Measurements from ENCODE around the gene SLC30A5.
A peak's percentile ranks its signal among the peaks of the same experiment; 100 is the strongest.
"Not testable (repeated sequence)": the region's sequence is repeated elsewhere in the genome, so short reads cannot be mapped to it uniquely, and the experiment has no call there.

The SLC30A5 gene

DNA sequence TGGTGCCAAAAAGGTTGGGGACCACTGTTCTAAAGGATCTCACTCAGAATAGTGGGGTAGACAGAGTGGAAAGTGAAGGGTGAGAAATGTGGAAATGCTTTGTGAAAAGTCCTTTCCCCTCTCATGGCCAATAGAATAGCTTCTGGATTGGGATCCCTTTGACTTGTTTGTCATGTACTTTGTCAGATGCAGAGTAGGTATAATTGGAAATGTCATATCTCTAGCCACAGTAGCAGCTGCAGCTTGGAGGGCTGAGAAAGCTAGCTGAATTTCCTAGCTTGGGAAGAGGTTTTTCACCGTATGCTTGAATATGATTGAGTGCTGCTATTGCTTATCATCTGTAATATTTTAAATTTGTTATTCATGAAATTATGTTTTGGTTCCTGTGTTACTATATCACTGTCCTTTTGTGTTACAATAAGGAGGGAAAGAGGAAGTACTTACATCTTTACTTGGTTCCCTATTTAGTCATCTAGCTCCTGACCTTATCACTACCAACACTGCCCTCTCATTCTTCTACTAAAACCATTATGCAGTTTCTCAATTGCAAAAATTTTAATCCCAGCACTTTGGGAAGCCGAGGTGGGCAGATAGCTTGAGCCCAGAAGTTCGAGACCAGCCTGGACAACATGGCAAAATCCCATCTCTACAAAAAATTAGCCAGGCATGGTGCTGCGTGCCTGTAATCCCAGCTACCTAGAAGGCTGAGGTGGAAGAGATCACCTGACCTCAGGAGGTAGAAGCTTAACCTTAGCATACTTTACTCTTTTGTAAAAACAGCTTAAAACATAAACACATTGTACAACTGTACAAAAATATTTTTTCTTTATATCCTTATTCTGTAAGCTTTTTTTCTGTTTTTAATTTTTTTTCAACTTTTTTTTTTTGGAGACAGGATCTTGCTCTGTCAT, 12.4 kb downstream of the SLC30A5 start:
- DNase-seq (ENCODE audit: low read depth) = no peak

- not testable (repeated sequence) for DNase-seq (ENCODE audit: low read depth)
Measured at GRCh38 chr5:69108367-69108766, 14.6 kb downstream of the SLC30A5 start.

- DNase-seq (ENCODE audit: low read depth) = no peak
Measured at GRCh38 chr5:69113851-69114250, 20.0 kb downstream of the SLC30A5 start.

GRCh38 chr5:69115526-69115925, 21.7 kb downstream of the SLC30A5 start:
- DNase-seq (ENCODE audit: low read depth) = no peak

DNA sequence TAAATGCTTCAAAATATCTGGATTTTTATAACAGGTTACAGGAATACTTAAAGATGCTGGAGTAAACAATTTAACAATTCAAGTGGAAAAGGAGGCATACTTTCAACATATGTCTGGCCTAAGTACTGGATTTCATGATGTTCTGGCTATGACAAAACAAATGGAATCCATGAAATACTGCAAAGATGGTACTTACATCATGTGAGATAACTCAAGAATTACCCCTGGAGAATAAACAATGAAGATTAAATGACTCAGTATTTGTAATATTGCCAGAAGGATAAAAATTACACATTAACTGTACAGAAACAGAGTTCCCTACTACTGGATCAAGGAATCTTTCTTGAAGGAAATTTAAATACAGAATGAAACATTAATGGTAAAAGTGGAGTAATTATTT, 35.6 kb downstream of the SLC30A5 start:
- peak; percentile 84 for DNase-seq (ENCODE audit: low read depth)

DNA sequence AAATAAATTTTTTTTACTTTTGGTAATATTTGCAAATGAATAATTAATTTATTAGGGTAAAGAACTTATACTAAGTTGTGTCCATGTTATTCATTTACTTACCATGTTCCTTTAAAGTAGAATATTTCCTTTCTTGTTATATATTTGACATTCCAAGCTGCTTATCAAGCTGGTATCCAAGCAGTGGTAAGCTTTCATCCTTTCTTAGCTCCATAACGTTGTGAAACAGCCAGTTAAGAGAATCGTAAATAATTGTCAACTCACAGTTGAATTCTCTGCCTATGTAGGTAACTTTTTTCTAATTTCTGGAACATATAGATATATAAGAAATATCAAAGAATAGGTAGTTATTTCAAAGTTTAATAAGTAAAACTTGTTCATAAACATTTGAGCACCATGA, 36.4 kb downstream of the SLC30A5 start:
- DNase-seq (ENCODE audit: low read depth) = no peak

DNA sequence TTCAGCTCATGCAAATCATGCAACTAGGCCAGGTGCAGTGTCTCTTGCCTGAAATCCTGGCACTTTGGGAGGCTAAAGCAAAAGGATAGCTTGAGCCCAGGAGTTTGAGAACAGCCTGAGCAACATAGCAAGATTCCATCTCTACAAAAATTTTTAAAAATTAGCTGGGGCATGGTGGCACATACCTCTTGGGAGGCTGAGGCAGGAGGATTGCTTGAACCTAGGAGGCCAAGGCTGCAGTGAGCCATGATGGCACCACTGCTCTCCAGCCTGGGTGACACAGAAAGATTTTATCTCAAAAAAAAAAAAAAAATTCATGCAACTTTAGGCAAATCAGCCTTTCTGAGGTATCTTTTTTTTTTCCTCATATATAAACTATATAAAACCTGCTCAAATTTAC, 37.5 kb downstream of the SLC30A5 start:
- DNase-seq (ENCODE audit: low read depth) = no peak

GRCh38 chr5:69134126-69134525, 40.3 kb downstream of the SLC30A5 start:
- DNase-seq (ENCODE audit: low read depth) = no peak

DNA sequence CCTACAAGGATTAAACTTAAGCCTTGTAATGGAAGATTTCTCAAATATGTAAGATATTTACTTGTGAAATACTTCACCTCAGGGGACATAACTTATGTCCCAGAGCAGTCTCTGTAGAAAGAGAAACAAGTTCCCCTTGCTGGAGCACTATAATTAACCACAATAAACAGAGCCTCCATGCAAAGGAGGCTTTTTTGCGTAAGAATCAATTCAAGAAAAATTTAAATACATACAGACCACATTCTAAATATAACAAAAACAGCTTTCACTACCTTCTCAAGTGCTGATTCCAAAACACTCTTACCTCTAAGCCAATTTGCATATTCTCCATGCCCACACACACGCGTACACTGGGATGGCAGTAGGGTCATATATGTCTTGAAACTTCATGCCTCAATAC, 42.5 kb downstream of the SLC30A5 start:
- no peak for DNase-seq (ENCODE audit: low read depth)

GRCh38 chr5:69137208-69137607, 43.4 kb downstream of the SLC30A5 start:
- not testable (repeated sequence) for DNase-seq (ENCODE audit: low read depth)

- DNase-seq (ENCODE audit: low read depth) = no peak
Measured at GRCh38 chr5:69137807-69138206, 44.0 kb downstream of the SLC30A5 start.

DNA sequence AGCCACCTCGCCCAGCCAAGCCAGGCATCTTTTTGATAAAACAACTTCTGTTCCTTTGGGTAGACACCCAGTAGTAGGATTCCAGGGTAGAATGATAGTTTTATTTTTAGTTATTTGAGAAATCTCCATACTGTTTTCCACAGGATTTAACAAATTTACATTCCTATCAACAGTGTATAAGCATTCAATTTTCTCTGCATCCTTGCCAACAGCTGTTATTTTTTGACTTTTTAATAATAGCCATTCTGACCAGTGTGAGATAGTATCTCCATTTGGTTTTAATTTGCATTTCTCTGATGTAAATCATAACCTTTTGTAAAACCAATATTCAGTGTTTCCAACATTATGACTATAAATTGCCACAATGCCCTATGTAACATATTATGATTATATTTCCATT, 45.0 kb downstream of the SLC30A5 start:
- no peak for DNase-seq (ENCODE audit: low read depth)

- DNase-seq (ENCODE audit: low read depth) = not testable (repeated sequence)
Measured at GRCh38 chr5:69140239-69140638, 46.4 kb downstream of the SLC30A5 start.

DNA sequence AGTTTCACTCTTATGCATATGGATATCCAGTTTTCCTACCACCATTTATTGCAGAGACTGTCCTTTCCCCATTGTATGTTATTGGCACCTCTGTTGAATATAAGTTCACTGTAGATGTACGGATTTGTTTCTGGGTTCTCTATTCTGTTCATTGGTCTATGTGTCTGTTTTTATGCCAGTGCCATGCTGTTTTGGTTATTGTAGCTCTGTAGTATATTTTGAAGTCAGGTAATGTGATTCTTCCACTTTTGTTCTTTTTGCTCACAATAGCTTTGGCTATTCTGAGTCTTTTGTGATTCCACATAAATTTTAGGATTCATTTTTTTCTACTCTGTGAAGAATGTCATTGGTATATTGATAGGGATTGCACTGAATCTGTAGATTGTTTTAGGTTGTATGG, 47.0 kb downstream of the SLC30A5 start:
- DNase-seq (ENCODE audit: low read depth) = no peak

GRCh38 chr5:69148576-69148975, 54.8 kb downstream of the SLC30A5 start:
- DNase-seq (ENCODE audit: low read depth) = not testable (repeated sequence)

- no peak for DNase-seq (ENCODE audit: low read depth)
Measured at GRCh38 chr5:69148981-69149675, 55.3 kb downstream of the SLC30A5 start.

GRCh38 chr5:69149676-69150010, 55.8 kb downstream of the SLC30A5 start:
- no peak for DNase-seq (ENCODE audit: low read depth)

- DNase-seq (ENCODE audit: low read depth) = no peak
Measured at GRCh38 chr5:69152731-69153130, 58.9 kb downstream of the SLC30A5 start.

DNA sequence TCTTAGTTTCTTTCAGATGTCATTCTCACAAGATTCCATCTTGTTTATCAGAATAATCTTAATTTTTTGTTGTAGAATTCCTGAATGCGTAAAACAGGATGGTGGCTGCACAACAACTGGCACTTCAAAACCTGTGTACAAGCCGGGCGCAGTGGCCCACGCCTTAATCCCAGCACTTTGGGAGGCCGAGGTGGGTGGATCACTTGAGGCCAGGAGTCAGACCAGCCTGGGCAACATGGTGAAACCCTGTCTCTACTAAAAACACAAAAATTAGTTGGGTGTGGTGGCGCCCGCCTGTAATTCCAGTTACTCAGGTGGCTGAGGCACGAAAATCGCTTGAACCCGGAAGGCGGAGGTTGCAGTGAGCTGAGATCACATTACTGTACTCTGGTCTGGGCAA, 62.6 kb downstream of the SLC30A5 start:
- no peak for DNase-seq (ENCODE audit: low read depth)

DNA sequence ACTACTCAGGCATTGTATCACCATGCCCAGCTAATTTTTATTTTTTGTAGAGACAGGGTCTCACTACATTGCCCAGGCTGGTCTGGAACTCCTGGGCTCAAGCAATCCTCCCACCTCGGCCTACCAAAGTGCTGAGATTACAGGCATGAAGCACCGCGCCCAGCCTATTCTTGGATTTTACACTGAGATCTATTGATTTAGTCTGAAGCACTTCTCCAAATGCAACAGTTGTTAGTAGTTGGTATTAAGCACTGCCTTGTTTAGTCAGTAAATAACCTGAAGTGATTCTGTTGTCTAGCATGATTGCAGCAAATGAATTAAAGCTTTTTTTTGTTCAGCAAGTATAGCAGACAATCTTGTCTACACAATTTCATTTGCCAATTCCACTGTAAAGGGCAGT, 64.2 kb downstream of the SLC30A5 start:
- no peak for DNase-seq (ENCODE audit: low read depth)

DNA sequence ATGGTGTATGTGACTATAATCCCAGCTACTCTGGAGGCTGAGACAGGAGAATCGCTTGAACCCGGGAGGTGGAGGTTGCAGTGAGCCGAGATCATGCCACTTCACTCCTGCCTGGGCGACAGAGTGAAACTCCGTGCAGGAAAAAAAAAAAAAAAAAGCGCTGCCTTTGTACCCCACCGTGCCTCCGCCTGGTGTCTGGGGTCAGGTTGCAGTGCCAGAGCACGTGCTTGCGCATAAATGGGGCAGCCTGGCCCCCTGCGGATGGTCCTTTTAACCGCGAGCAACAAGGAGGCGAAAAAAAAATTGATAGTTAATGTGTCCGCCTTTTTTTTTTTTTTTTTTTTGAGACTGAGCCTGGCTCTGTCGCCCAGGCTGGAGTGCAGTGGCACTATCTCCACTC, 66.8 kb downstream of the SLC30A5 start:
- no peak for DNase-seq (ENCODE audit: low read depth)

DNA sequence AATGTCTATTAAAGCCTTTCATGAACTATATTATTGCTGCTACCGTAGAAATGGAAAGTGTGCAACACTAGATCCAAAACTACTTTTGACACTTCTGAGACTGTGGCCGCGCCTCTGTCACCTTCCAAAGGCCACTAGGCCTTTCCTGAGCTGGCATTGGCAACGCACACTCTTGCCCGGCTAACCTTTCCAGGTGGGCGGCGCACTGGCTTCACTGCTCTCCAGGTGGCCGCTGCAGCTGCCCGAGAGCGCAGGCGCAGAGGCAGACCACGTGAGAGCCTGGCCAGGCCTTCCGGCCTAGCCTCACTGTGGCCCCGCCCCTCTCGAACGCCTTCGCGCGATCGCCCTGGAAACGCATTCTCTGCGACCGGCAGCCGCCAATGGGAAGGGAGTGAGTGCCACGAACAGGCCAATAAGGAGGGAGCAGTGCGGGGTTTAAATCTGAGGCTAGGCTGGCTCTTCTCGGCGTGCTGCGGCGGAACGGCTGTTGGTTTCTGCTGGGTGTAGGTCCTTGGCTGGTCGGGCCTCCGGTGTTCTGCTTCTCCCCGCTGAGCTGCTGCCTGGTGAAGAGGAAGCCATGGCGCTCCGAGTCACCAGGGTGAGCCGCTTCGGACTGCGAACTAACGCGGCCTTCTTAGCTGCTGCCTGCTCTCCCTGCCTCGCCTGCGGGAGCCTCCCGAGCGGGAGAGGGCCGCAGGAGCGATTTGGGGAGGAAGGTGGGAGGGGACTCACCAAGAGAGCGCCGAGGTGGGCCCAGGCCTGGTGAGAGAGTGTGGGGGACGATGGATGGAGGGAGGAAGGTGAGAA, 73.1 kb downstream of the SLC30A5 start, which contains the start of gene CCNB1:
Gene CCNB1 (plus strand): TSS at position 465 of the 807 bp plus-strand sequence. CDS start 113 bp downstream, at position 578.
- DNase-seq (ENCODE audit: low read depth) = peak; percentile 98

- peak; percentile 37 for DNase-seq (ENCODE audit: low read depth)
Measured at GRCh38 chr5:69167493-69167855, 73.7 kb downstream of the SLC30A5 start.
